AG04450 (cell line): ENCODE measurements around the gene GON7. TPM values are rescaled to one million over a fixed set of nuclear protein-coding genes. Genes with fewer than 3 reads are reported as not detected.

Experiments used
- CTCF ChIA-PET: fragments of 300-600, 350-600 bp; formaldehyde crosslinking; extraction: SDS; loops from one replicate; lab custom pipeline; 2022; ENCODE audit warnings: antibody characterized with exemption, inconsistent platforms; lab: Charles Lee
- POLR2A ChIA-PET: fragments of 350-600 bp; formaldehyde crosslinking; extraction: SDS; loops from one replicate; lab custom pipeline; 2021; ENCODE audit warnings: antibody characterized with exemption, inconsistent platforms; lab: Yijun Ruan, JAX
- DNase-seq: peaks from one replicate; pipeline ENCODE4 v3.0.0-alpha.2; 2011; ENCODE audit warnings: low read depth, low spot score
- H3K27ac ChIP-seq: one replicate; pipeline ENCODE4 v1.5.1; 2012; ENCODE audit warnings: low read depth, low read length, control low read depth
- H3K27me3 ChIP-seq: one replicate; pipeline ENCODE4 v1.6.0; 2012; ENCODE audit warnings: low read length; ENCODE audit not compliant: control insufficient read depth, insufficient read depth
- H3K4me3 ChIP-seq: 2 replicates; pipeline ENCODE4 v1.5.1; 2011; ENCODE audit warnings: mild to moderate bottlenecking, low read depth, low read length, control low read depth
- H3K9me3 ChIP-seq: 2 replicates; pipeline ENCODE4 v1.5.1; 2012; ENCODE audit warnings: low read length; ENCODE audit not compliant: control insufficient read depth, insufficient read depth
- polyA plus RNA-seq: library from polyadenylated mRNA; depleted of rRNA; stranded (reverse); fragments of >200 nt; gene quantifications from 2 replicates; pipeline ENCODE4 v1.2.3, GENCODE V29; 2011
- TF ChIP-seq, protein P1 (sequence below): IDR thresholded peaks from 2 replicates; pipeline ENCODE4 v1.5.1; 2011; ENCODE audit warnings: low read depth, low read length, control low read depth, inconsistent platforms

Gene GON7
- polyA plus RNA-seq, 1 experiment = 8.2 TPM

DNA sequence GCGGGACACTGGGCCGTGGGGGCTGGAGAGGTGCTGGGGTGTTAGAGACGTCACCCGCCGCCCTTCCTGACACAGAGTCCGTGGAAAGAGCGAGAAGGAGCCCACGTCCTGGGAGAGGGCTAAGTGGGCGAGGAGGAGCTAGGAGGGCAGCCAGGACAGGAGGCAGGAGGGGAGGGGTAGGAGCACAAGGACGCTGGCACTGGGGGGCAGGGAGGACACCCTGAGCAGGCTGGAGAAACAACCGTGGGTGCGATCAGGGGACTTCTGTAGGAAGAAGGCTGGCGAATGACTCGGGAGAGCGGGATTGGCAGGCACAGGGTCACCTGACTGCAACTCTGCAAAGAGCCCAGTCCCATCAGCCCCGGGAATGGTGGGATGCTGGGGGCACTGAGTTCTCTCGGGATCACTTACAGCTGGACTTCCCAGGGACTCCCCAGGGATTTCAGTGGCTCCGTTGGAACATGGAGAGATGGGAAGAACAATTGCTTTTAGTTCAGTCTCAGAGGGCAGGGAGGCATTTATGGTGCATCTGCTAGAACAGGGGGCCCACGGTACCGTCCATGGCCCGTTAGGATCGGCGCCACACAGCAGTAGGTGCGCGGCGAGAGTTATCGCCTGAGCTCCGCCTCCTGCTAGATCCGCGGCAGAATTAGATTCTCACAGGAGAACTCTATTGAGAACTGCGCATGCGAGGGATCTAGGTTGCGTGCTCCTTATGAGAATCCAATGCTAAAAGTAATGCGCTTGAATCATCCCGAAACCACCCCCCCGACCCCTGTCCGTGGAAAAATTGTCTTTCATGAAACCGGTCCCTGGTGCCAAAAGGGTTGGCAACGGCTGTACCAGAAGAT is 24.5 kb upstream of the GON7 start:
- ChIA-PET CTCF (interaction anchor here (0.6 to 1.5 kb wide), 3 partner anchors 12 to 117 kb away, joined by 3 to 6 read pairs (median 3); no protein-coding TSS in a partner anchor), POLR2A (interaction anchor here (0.8 to 2.0 kb wide), 2 partner anchors 9 to 24 kb away, joined by 3 to 4 read pairs; no protein-coding TSS in a partner anchor)
- Histone ChIP-seq H3K9me3 (no peaks in the 10 kb centered on the region; the same call in 1 of the 2 replicates), H3K27me3 (no peaks in the 10 kb centered on the region), H3K27ac (peak overlapping the region; percentile 75), H3K4me3 (peak overlapping the region; percentile 73)
- no peak for DNase-seq
- TF ChIP-seq, protein P1, sequence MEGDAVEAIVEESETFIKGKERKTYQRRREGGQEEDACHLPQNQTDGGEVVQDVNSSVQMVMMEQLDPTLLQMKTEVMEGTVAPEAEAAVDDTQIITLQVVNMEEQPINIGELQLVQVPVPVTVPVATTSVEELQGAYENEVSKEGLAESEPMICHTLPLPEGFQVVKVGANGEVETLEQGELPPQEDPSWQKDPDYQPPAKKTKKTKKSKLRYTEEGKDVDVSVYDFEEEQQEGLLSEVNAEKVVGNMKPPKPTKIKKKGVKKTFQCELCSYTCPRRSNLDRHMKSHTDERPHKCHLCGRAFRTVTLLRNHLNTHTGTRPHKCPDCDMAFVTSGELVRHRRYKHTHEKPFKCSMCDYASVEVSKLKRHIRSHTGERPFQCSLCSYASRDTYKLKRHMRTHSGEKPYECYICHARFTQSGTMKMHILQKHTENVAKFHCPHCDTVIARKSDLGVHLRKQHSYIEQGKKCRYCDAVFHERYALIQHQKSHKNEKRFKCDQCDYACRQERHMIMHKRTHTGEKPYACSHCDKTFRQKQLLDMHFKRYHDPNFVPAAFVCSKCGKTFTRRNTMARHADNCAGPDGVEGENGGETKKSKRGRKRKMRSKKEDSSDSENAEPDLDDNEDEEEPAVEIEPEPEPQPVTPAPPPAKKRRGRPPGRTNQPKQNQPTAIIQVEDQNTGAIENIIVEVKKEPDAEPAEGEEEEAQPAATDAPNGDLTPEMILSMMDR = no peak

DNA sequence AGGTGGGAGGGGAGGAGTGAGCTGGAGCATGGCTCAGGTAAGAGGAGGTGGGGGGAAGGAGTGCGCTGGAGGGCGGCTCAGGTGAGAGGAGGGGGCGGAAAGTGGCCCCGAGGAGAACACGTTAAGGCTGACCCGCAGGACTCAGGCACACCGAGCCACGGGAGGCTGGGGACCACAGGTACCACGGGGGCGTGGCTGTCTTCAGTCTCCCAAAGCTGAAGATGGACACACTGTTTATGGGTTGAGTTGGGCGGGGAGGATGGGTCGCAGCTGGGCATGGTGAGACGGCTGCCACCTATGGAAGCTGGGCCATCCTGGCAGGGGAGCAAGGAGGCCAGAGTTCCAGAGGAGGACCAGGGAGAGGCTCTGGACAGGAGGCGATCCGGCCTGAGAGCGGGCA is 23.7 kb upstream of the GON7 start:
- ChIA-PET POLR2A (interaction anchor here (2.0 kb wide), 1 partner anchor 10 kb away, joined by 4 read pairs; no protein-coding TSS in a partner anchor), CTCF (interaction anchor here (1.9 kb wide), 1 partner anchor 12 kb away, joined by 5 read pairs; no protein-coding TSS in a partner anchor)
- H3K27ac ChIP-seq = no peak overlapping the region
- no peaks in the 10 kb centered on the region for H3K27me3 ChIP-seq
- H3K4me3 ChIP-seq = no peak overlapping the region
- H3K9me3 ChIP-seq = no peaks in the 10 kb centered on the region; the same call in 1 of the 2 replicates
- no peak for DNase-seq
- TF ChIP-seq, protein P1 = no peak

DNA sequence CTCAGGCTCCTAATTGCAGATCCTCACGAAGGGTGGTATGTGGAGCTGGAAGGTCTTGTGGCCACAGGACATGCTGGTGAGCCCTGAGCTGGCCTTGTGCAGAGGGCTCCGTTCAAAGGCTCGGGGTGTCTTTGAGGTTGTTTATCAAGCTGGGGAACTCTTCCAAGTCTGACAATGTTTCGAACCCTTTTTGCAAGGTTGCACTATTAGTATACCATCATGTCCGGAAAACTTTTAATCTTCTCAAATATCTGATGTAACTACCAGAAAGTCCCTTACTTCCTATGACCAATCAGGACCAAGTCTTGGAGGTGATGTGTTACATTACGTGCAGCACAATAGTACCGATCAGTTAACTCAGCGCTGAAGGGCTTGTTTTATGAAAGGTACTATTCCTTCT is 21.7 kb upstream of the GON7 start:
- CTCF ChIA-PET = interaction anchor here (0.5 to 1.9 kb wide), 2 partner anchors 10 to 21 kb away, joined by 4 to 5 read pairs; partner anchors contain the start of gene UBR7
- Histone ChIP-seq H3K27ac (no peak overlapping the region), H3K9me3 (no peaks in the 10 kb centered on the region; the same call in 1 of the 2 replicates), H3K4me3 (no peak overlapping the region), H3K27me3 (no peaks in the 10 kb centered on the region)
- no peak for DNase-seq
- POLR2A ChIA-PET = no interaction called here
- TF ChIP-seq, protein P1 = no peak

DNA sequence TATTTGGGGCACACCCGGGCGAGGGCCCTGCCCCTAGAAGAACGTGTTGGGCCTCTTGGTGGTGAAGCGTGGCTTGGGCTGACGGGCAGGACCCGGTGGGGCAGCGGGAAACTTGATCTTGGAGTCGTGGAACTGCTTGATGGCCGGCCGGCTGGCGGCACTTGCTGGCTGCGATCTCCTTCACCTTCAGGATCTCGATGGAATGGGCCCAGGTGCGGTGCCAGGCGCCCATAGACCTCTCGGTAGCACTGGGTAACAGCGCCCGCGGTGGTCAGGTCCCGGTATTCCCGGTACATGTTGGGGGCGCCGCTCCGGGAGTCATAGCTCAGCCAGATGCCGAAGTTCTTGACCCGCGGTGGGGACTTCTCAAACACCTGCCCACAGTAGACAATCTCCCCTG is 16.7 kb upstream of the GON7 start:
- no peaks in the 10 kb centered on the region for H3K27me3 ChIP-seq
- no peak for DNase-seq
- ChIA-PET CTCF (no interaction called here), POLR2A (no interaction called here)
- H3K9me3 ChIP-seq = no peaks in the 10 kb centered on the region
- H3K27ac ChIP-seq = no peak overlapping the region
- no peak overlapping the region for H3K4me3 ChIP-seq
- TF ChIP-seq, protein P1 = no peak

DNA sequence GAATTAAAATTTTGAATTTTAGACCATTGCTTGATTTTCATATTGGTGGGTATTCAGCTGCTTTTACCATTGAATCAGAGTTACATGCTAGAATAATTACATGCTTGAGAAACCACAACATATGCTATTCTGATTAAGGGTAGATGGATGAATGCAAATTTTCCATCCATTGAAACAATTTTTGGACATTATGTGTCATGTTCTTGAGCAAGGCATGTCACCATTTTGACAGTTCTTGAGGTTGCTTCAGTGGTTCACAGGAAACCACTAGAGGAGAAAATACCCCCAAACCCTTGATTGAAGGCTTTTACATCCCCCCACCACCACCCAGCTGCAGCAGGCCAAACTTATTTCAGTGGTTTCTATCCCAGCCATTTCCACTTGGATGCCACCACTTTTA is 13.6 kb upstream of the GON7 start:
- Histone ChIP-seq H3K27me3 (no peaks in the 10 kb centered on the region), H3K27ac (no peak overlapping the region), H3K9me3 (no peaks in the 10 kb centered on the region), H3K4me3 (no peak overlapping the region)
- CTCF ChIA-PET = interaction anchor here (0.6 to 3.5 kb wide), 3 partner anchors 16 to 319 kb away, joined by 3 to 23 read pairs (median 6); no protein-coding TSS in a partner anchor
- POLR2A ChIA-PET = no interaction called here
- TF ChIP-seq, protein P1 = no peak
- DNase-seq = no peak
